HG02885 (cell line): ENCODE measurements around the gene ALOX12B.
"Not testable (repeated sequence)": the region's sequence is repeated elsewhere in the genome, so short reads cannot be mapped to it uniquely, and the experiment has no call there.

Experiments used
- ATAC-seq: cut with Tn5 transposase; IDR thresholded peaks from one replicate; pipeline ENCODE4 v1.9.1; 2021; ENCODE audit warnings: mild to moderate bottlenecking; ENCODE audit not compliant: unreplicated experiment, poor library complexity

ALOX12B gene

GRCh38 chr17:8048236-8048635, 39.3 kb downstream of the ALOX12B start:
- no peak for ATAC-seq

GRCh38 chr17:8047769-8048110, 39.8 kb downstream of the ALOX12B start:
- ATAC-seq = no peak

- ATAC-seq = no peak
Measured at GRCh38 chr17:8046929-8047768, 40.4 kb downstream of the ALOX12B start.

DNA sequence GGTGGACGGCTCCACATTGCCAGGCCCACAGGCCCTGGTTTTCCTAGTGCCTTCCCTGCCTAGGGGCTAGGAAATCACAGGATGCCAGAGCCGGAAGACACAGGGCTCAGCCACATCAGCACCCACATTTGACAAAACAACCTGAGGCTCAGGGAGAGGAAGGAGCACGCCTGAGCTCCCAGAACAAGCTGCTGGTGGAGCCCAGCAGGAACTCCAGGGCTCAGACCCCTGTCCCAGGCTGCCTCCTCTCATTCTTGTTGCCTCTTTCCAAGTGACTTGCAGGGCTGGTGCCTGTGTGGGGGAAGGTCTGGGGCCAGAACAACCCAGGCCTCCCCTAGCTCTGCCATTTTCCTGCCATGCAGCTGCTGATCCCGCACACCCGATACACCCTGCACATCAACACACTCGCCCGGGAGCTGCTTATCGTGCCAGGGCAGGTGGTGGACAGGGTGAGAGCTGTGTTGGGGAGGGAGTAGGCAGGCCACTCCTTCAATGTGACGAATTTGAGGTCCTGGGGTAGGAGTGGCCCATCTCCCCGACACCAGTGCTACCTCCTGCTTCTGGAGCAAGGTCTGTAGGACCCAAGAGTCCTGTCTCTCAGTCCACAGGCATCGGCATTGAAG, 41.1 kb downstream of the ALOX12B start:
- no peak for ATAC-seq

DNA sequence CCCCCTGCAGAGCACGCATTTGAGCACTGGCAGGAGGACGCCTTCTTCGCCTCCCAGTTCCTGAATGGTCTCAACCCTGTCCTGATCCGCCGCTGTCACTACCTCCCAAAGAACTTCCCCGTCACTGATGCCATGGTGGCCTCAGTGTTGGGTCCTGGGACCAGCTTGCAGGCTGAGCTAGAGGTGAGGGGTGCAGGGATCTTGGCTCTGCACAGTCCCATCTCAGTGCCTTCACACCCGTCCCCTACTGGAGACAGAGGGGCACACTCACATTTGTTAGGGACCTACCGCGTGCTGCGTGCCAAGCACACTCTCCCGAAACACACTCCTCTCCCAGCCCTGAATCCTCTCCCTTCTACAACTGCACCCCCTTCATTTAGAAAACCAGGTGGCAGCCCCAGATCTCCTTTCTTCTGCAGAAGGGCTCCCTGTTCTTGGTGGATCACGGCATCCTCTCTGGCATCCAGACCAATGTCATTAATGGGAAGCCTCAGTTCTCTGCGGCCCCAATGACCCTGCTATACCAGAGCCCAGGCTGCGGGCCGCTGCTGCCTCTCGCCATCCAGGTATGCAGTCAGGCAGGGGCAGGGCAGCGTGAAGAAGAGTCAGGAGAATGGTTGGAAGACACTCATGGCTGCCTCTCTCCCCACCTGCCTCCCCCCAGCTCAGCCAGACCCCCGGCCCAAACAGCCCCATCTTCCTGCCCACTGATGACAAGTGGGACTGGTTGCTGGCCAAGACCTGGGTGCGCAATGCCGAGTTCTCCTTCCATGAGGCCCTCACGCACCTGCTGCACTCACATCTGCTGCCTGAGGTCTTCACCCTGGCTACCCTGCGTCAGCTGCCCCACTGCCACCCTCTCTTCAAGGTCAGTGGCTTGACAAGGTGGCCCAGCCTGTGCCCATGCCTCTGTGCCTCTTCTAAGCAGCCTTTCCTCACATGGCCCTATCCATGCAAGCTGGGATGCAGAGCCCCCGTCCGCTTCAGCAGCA, 42.4 kb downstream of the ALOX12B start:
- ATAC-seq = no peak

DNA sequence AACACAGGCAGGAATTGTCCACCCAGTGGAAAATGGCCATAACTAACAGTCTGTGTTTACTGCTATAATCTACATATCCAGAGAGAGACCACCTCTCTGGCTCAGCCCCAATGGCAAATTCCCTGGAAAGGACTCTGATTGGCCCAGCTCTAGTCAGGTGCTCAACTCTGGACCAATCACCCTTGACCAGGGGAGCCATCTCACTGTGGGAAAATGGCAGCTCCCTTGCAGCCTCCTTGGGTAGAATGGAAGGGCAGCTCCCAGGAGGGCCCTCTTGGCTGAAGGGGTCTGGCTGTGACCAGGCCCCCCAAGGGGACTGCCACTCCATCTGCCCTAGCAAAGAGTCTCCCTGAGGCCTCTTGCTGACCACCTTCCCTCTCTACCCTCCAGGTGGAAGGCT, 45.5 kb downstream of the ALOX12B start:
- ATAC-seq = no peak

DNA sequence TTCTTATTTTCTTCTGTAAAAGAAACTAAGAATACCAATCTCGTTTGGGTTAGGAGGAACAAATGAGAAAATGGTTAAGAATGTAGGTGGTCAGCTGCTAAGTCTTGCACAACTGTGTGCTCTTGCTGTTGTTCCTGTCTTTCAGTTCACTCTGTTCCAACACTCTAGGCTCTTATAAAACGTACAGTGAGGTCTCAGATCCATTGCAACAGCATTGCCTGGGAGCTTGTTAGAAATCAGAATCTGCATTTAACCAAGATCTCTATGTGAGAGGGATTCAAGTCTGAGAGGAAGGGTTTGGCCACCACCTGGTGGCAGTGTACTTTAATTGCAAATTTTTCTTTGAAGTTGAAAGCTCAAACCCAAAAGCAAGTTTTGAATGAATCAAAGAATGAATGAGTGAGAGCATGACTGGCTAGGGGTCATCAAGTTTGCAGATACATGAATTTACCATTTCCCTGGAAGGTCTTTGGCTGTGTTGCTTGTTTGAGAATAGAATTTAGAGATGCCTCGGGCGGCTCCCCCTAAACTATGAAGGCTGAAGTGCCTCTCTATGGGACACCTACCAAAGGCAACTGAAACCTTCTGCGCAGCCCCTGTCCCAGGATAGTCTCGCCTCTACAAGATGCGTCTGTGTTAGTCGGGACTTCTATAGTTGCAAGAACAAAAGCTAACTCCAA, 46.1 kb downstream of the ALOX12B start:
- ATAC-seq = no peak

- ATAC-seq = no peak
Measured at GRCh38 chr17:8039611-8040168, 47.8 kb downstream of the ALOX12B start.

DNA sequence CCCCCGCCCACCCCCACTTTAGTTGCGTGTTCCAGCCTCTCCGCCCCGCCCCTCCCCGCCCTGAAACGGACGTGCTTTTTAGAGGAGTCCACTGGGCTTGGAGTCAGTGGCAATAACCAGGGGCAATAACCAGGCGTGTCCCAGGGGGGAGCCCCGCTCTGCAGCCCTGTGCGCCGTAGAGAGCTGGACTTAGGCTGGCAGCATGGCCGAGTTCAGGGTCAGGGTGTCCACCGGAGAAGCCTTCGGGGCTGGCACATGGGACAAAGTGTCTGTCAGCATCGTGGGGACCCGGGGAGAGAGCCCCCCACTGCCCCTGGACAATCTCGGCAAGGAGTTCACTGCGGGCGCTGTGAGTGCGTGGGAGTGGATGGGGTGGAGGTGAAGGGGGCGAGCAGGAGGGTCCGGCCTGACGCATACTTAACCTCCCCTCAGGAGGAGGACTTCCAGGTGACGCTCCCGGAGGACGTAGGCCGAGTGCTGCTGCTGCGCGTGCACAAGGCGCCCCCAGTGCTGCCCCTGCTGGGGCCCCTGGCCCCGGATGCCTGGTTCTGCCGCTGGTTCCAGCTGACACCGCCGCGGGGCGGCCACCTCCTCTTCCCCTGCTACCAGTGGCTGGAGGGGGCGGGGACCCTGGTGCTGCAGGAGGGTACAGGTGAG, 48.4 kb downstream of the ALOX12B start, which contains the start of gene ALOX15B:
TSS of gene ALOX15B (plus strand) at position 106 of the 657 bp plus-strand sequence. CDS start at position 203, 97 bp downstream.
- no peak for ATAC-seq

DNA sequence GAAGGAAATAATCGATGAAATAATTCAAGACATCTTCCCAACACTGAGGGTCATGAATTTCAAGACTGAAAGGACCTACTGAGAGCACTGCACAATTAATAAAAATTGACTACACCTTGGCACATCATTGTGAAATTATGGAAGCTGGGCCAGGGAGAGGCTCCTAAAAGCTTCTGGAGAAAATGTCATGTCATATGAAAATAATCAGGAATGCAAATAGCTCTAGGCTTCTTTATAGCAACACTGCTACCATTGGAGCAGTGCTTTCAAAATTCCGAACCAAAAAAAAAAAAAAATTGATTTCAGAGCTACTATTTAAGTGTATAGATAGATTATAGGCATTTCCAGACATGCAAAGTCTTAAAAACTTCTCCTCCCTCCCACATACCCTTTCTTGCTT, 55.1 kb downstream of the ALOX12B start:
- ATAC-seq = no peak

GRCh38 chr17:8031950-8032349, 55.6 kb downstream of the ALOX12B start:
- ATAC-seq = no peak

- ATAC-seq = no peak
Measured at GRCh38 chr17:8031261-8031661, 56.3 kb downstream of the ALOX12B start.

- ATAC-seq = no peak
Measured at GRCh38 chr17:8029121-8029520, 58.4 kb downstream of the ALOX12B start.

GRCh38 chr17:8025176-8025911, 62.2 kb downstream of the ALOX12B start:
- ATAC-seq = no peak

DNA sequence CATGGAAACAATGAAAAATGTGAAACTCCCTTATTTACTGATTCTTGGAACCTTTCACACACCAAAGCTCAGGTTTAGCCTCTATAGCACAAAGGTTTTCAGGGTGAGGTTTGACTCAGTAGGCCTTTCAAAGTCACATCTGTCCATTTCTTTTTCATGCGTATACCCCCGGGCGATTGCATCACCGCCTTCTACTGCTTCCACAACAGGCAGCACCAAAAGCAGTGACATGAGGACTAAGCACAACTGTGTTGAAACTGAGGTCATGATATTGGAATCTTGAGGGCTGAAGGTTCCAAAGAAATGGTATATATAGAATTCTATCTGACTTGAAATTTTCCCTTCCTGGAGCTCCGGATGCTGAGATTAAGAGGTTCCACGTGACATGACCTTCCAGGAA, 63.4 kb downstream of the ALOX12B start:
- not testable (repeated sequence) for ATAC-seq
